ENCODE data around the gene GPANK1. TPM values are rescaled to one million over a fixed set of nuclear protein-coding genes. Genes with fewer than 3 reads are reported as not detected.

Gene GPANK1
- total RNA-seq, 1 experiment from 2014 or later: 18.3 TPM

- CTCF ChIA-PET: no interaction called here
- no peak for ATAC-seq
- no peaks in the 10 kb centered on the region for H3K9me3 ChIP-seq (ENCODE audit: control insufficient read depth, insufficient read depth, low read depth, low read length)
- TF ChIP-seq SIN3A (IDR thresholded peaks at IDR 0.05; ENCODE audit: borderline replicate concordance, insufficient read depth, low read depth, low read length) (no peak), TCF7L2 (IDR thresholded peaks at IDR 0.05; ENCODE audit: low read depth, low read length) (no peak), CTCF (IDR thresholded peaks at IDR 0.05) (no peak), POLR2AphosphoS5 (IDR thresholded peaks at IDR 0.05; ENCODE audit: low read depth, low read length) (no peak), REST (IDR thresholded peaks at IDR 0.05; ENCODE audit: insufficient read depth in 1 of 2, low read depth in 2 of 2, low read length in 1 of 2) (no peak)
- peaks cover 7% of the 10 kb centered on the region; the same call in 1 of the 2 replicates for H3K4me1 ChIP-seq (ENCODE audit: control insufficient read depth, insufficient read depth, low read length)
- POLR2A ChIA-PET: interaction anchor here (0.5 kb wide), 1 partner anchor 75 kb away, joined by 8 read pairs; no protein-coding TSS in a partner anchor
- H3K36me3 ChIP-seq (ENCODE audit: control insufficient read depth, insufficient read depth, low read length): peaks cover 4% of the 10 kb centered on the region; the same call in 1 of the 2 replicates
- intact Hi-C loops (cut with micrococcal nuclease; ENCODE audit: unreplicated experiment) (no loop called here), in situ Hi-C loops (cut with HindIII; ENCODE audit: low pct_unique_long_range_greater_than_20kb, low sequenced_read_pairs) (no loop called here)
- BruUV-seq (replicated peaks): no TSS peak
- no peaks in the 10 kb centered on the region for H3K27me3 ChIP-seq (ENCODE audit: control insufficient read depth, insufficient read depth, low read length)
- no peak overlapping the region for H3K27ac ChIP-seq (ENCODE audit: low read length)
- H3K4me3 ChIP-seq (ENCODE audit: low read depth in 2 of 2, low read length in 2 of 2): no peak overlapping the region
- no peak for DNase-seq (ENCODE audit: low read depth, low spot score)
Observed at GRCh38 chr6:31700740-31701401, 36.1 kb upstream of the GPANK1 start.

GRCh38 chr6:31697555-31697954 lies 32.8 kb upstream of the GPANK1 start:
- Histone ChIP-seq H3K4me3 (ENCODE audit: low read depth in 2 of 2, low read length in 2 of 2) (no peak overlapping the region), H3K4me1 (ENCODE audit: control insufficient read depth, insufficient read depth, low read length) (peaks cover 7% of the 10 kb centered on the region; the same call in 1 of the 2 replicates), H3K36me3 (ENCODE audit: control insufficient read depth, insufficient read depth, low read length) (peaks cover 2% of the 10 kb centered on the region; the same call in 1 of the 2 replicates), H3K27me3 (ENCODE audit: control insufficient read depth, insufficient read depth, low read length) (no peaks in the 10 kb centered on the region), H3K9me3 (ENCODE audit: control insufficient read depth, insufficient read depth, low read depth, low read length) (no peaks in the 10 kb centered on the region), H3K27ac (ENCODE audit: low read length) (no peak overlapping the region)
- TF ChIP-seq POLR2AphosphoS5 (IDR thresholded peaks at IDR 0.05; ENCODE audit: low read depth, low read length) (no peak), REST (IDR thresholded peaks at IDR 0.05; ENCODE audit: insufficient read depth in 1 of 2, low read depth in 2 of 2, low read length in 1 of 2) (no peak), SIN3A (IDR thresholded peaks at IDR 0.05; ENCODE audit: borderline replicate concordance, insufficient read depth, low read depth, low read length) (no peak)
- POLR2A ChIA-PET: no interaction called here
- CTCF ChIA-PET: no interaction called here
- intact Hi-C loops (cut with micrococcal nuclease; ENCODE audit: unreplicated experiment): no loop called here
- BruUV-seq (replicated peaks): no TSS peak
- in situ Hi-C loops (cut with HindIII; ENCODE audit: low pct_unique_long_range_greater_than_20kb, low sequenced_read_pairs): no loop called here
- ATAC-seq: no peak
- no peak for DNase-seq (ENCODE audit: low read depth, low spot score)
